Uterus (tissue), 2 donors: ENCODE results near the gene PRUNE2.

ENCODE experiments used
- POLR2A ChIP-seq, 2 donors: fragments of 450-650 bp; IDR thresholded peaks; one replicate each; pipeline ENCODE4 v1.6.1; 2016; ENCODE audit warnings: antibody characterized with exemption in 2 of 2, mild to moderate bottlenecking in 1 of 2, moderate library complexity in 1 of 2
- TF ChIP-seq, protein P1 (sequence below), 4 experiments: fragments of 200-600 bp in 2 of 4; fragments of 450-650 bp in 2 of 4; sonication (generic) in 2 of 4; IDR thresholded peaks; one replicate each; pipeline ENCODE4 v1.5.1; 2016 to 2019; ENCODE audit warnings: antibody characterized with exemption in 4 of 4, mild to moderate bottlenecking in 2 of 4, moderate library complexity in 1 of 4

DNA sequence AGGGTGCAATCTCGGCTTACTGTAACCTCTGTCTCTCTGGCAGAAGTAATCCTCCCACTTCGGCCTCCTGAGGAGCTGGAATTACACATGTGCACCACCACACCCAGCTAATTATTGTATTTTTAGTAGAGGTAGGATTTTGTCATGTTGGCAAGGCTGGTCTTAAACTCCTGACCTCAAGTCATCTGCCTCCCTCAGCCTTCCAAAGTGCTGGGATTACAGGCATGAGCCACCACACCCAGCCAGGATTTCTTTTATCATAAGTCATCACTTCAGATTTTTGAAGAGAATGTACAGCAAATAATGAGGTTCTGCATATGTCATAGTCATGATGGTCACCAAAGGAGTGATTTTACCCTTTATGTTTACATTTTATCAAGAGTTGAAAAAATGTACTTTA is 338.8 kb downstream of the PRUNE2 start:
- TF ChIP-seq, protein P1, sequence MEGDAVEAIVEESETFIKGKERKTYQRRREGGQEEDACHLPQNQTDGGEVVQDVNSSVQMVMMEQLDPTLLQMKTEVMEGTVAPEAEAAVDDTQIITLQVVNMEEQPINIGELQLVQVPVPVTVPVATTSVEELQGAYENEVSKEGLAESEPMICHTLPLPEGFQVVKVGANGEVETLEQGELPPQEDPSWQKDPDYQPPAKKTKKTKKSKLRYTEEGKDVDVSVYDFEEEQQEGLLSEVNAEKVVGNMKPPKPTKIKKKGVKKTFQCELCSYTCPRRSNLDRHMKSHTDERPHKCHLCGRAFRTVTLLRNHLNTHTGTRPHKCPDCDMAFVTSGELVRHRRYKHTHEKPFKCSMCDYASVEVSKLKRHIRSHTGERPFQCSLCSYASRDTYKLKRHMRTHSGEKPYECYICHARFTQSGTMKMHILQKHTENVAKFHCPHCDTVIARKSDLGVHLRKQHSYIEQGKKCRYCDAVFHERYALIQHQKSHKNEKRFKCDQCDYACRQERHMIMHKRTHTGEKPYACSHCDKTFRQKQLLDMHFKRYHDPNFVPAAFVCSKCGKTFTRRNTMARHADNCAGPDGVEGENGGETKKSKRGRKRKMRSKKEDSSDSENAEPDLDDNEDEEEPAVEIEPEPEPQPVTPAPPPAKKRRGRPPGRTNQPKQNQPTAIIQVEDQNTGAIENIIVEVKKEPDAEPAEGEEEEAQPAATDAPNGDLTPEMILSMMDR (IDR thresholded peaks at IDR 0.05) = no peak
- TF ChIP-seq POLR2A (IDR thresholded peaks at IDR 0.05) = no peak
